SK-N-SH (cell line): ENCODE data around the gene BCAN. TPM values are rescaled to one million over a fixed set of nuclear protein-coding genes. Genes with fewer than 3 reads are reported as not detected.

Source experiments
- CTCF ChIA-PET: fragments of 300-600, 350-600 bp; formaldehyde crosslinking; extraction: SDS; loops from one replicate; lab custom pipeline; 2021; lab: Yijun Ruan, JAX
- POLR2A ChIA-PET: fragments of 350-600 bp; sonication (Branson Sonifier 250); formaldehyde crosslinking; extraction: SDS; loops from one replicate; lab custom pipeline; 2020; ENCODE audit warnings: antibody characterized with exemption, inconsistent platforms; lab: Yijun Ruan, JAX
- DNase-seq: peaks from one replicate; pipeline ENCODE4 v3.0.0; 2012
- H2AFZ ChIP-seq: fragments of 200-600 bp; sonication (generic); 2 replicates; pipeline ENCODE4 v1.8.1; 2016; ENCODE audit warnings: antibody characterized with exemption, mild to moderate bottlenecking, low read depth
- H3F3A ChIP-seq: fragments of 200-600 bp; sonication (generic); replicated peaks from 2 replicates; pipeline ENCODE3; 2016; ENCODE audit warnings: antibody characterized with exemption, mild to moderate bottlenecking; ENCODE audit not compliant: insufficient read depth
- H3K27ac ChIP-seq, 2 experiments: fragments of 200-500 bp in 1 of 2; fragments of 200-600 bp in 1 of 2; sonication (Bioruptor generic) in 1 of 2; sonication (generic), shearing (Covaris generic) in 1 of 2; 2 replicates each; pipeline versions ENCODE4 v1.5.1 to v1.6.1; 2014 to 2016; ENCODE audit warnings: low read depth in 2 of 2, inconsistent platforms in 1 of 2, low read length in 1 of 2, mild to moderate bottlenecking in 1 of 2, mixed read lengths in 1 of 2
- H3K27me3 ChIP-seq: fragments of 200-600 bp; sonication (generic), shearing (Covaris generic); 2 replicates; pipeline ENCODE4 v1.6.1; 2016; ENCODE audit warnings: mixed run types; ENCODE audit not compliant: insufficient read depth
- H3K36me3 ChIP-seq, 2 experiments: fragments of 200-500 bp in 1 of 2; fragments of 200-600 bp in 1 of 2; sonication (Bioruptor generic) in 1 of 2; sonication (generic) in 1 of 2; replicated peaks in 1 of 2; 2 replicates each; pipeline versions ENCODE3 to v1.5.1; 2014 to 2016; ENCODE audit warnings: low read length in 1 of 2, mild to moderate bottlenecking in 1 of 2; ENCODE audit not compliant: insufficient read depth in 2 of 2, control insufficient read depth in 1 of 2
- H3K4me1 ChIP-seq, 2 experiments: fragments of 200-500 bp in 1 of 2; fragments of 200-600 bp in 1 of 2; sonication (Bioruptor generic) in 1 of 2; sonication (generic), shearing (Covaris generic) in 1 of 2; 2 replicates each; pipeline versions ENCODE4 v1.5.1 to v1.6.1; 2014 to 2016; ENCODE audit warnings: low read depth in 1 of 2, low read length in 1 of 2, mixed run types in 1 of 2; ENCODE audit not compliant: insufficient read depth in 2 of 2, control insufficient read depth in 1 of 2
- H3K4me2 ChIP-seq: fragments of 200-600 bp; sonication (generic), shearing (Covaris generic); 2 replicates; pipeline ENCODE4 v1.6.1; 2017; ENCODE audit warnings: mixed run types
- H3K4me3 ChIP-seq, 2 experiments: fragments of 200-500 bp in 1 of 2; fragments of 200-600 bp in 1 of 2; sonication (Bioruptor generic) in 1 of 2; sonication (generic), shearing (Covaris generic) in 1 of 2; 2 replicates each; pipeline versions ENCODE4 v1.5.1 to v1.8.1; 2014 to 2016; ENCODE audit warnings: low read depth in 2 of 2, inconsistent platforms in 1 of 2, low read length in 1 of 2, mild to moderate bottlenecking in 1 of 2, mixed read lengths in 1 of 2, moderate library complexity in 1 of 2
- H3K79me2 ChIP-seq: fragments of 200-600 bp; sonication (generic); 2 replicates; pipeline ENCODE4 v1.8.1; 2017; ENCODE audit warnings: mild to moderate bottlenecking; ENCODE audit not compliant: insufficient read depth
- H3K9ac ChIP-seq: fragments of 200-600 bp; sonication (generic); 2 replicates; pipeline ENCODE4 v1.6.1; 2017; ENCODE audit warnings: mixed run types
- H3K9me2 ChIP-seq: fragments of 200-600 bp; sonication (generic); 2 replicates; pipeline ENCODE4 v1.6.1; 2017; ENCODE audit warnings: mixed run types
- H3K9me3 ChIP-seq: fragments of 200-600 bp; sonication (generic); 2 replicates; pipeline ENCODE4 v1.6.1; 2017; ENCODE audit warnings: mixed run types, mild to moderate bottlenecking, moderate library complexity
- H4K20me1 ChIP-seq: fragments of 200-600 bp; sonication (generic); 2 replicates; pipeline ENCODE4 v1.6.1; 2017; ENCODE audit warnings: mild to moderate bottlenecking, mixed run types; ENCODE audit not compliant: insufficient read depth
- FOXM1 ChIP-seq: IDR thresholded peaks from 2 replicates; pipeline ENCODE4 v1.4.0; 2012; ENCODE audit warnings: low read depth, mild to moderate bottlenecking
- GABPA ChIP-seq: IDR thresholded peaks from 2 replicates; pipeline ENCODE4 v1.4.0; 2012; ENCODE audit warnings: low read depth, mild to moderate bottlenecking
- MEF2A ChIP-seq: IDR thresholded peaks from 2 replicates; pipeline ENCODE4 v1.4.0; 2012; ENCODE audit warnings: low read depth, borderline replicate concordance
- MXI1 ChIP-seq: IDR thresholded peaks from 2 replicates; pipeline ENCODE4 v1.6.1; 2012; ENCODE audit warnings: mild to moderate bottlenecking, low read depth, low read length, improper control_type of control experiment
- POLR2AphosphoS5 ChIP-seq: IDR thresholded peaks from 2 replicates; pipeline ENCODE4 v1.6.1; 2012; ENCODE audit warnings: low read depth, low read length
- RFX5 ChIP-seq: IDR thresholded peaks from 2 replicates; pipeline ENCODE4 v1.6.1; 2012; ENCODE audit warnings: mild to moderate bottlenecking, improper control_type of control experiment, low read length
- TAF1 ChIP-seq: IDR thresholded peaks from 2 replicates; pipeline ENCODE4 v1.6.1; 2012; ENCODE audit warnings: low read depth, mild to moderate bottlenecking, low read length, moderate library complexity, borderline replicate concordance
- TCF12 ChIP-seq: IDR thresholded peaks from 2 replicates; pipeline ENCODE4 v1.4.0; 2012
- WGBS: methylation state at CpG from one replicate; pipeline ENCODE4 v1.1.6; 2017; ENCODE audit warnings: low lambda C conversion rate; 5-methylcytosine and 5-hydroxymethylcytosine counted together
- polyA plus RNA-seq, 3 experiments: library from polyadenylated mRNA; depleted of rRNA; stranded (reverse); fragments of >200 nt; gene quantifications; 2 replicates each; pipeline ENCODE4 v1.2.3, GENCODE V29; 2012
- TF ChIP-seq, protein P1 (sequence below): IDR thresholded peaks from 2 replicates; pipeline ENCODE4 v1.4.0; 2012; ENCODE audit warnings: low read depth
- TF ChIP-seq, protein P2 (sequence below): IDR thresholded peaks from 2 replicates; pipeline ENCODE4 v1.4.0; 2012; ENCODE audit warnings: low read depth, borderline replicate concordance

The BCAN gene
- polyA plus RNA-seq, 1 of the 3 experiments (the other 2 are of a cell fraction) = 0.25 TPM

DNA sequence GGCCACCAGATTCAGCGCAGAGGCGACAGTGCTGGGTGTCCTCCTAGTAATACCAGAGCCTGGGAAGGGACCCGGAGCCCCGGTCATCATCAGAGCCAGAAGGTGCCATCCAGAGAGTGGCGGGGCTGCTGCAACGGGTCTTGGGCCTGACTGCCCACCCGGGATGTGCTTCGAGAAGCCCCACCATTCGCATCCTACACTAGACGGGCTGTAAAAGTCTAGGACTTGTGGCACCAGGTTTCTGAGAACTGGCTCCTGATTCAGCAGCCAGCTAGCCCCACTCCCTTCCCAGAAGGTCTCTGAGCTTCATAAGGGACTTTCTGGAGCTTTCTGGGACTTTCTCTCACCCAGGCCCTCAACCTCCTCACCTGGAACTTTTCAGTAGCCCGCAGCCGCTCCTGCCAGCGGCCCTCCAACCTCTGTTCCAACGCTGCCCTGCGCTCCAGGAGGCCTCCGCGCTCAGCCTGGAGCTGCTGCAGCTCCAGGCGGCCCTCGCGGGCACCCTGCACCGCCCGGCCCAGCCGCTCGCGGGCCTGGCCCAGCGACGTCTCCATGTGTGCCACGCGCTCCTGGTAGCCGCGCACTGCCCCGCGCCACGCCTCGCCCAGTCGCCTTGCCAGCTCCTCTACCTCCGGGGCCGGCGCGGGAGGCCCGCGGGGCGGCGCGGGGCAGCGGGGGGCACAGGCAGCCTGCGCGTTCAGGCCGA, 34.4 kb downstream of the BCAN start:
- Histone ChIP-seq H3K36me3 (peaks cover 11 to 24% of the 10 kb centered on the region in 2 experiments), H4K20me1 (peaks cover 10% of the 10 kb centered on the region; the same call in 1 of the 2 replicates), H2AFZ (peak overlapping the region; percentile 27; the same call in 1 of the 2 replicates), H3K79me2 (peaks cover 23% of the 10 kb centered on the region), H3K27ac (peak overlapping the region; percentile 3 to 87; a peak in 3 of 4 replicates), H3K9ac (peak overlapping the region; percentile 65), H3K9me3 (no peaks in the 10 kb centered on the region), H3K27me3 (no peaks in the 10 kb centered on the region), H3K9me2 (no peaks in the 10 kb centered on the region), H3K4me1 (peaks cover 21 to 42% of the 10 kb centered on the region in 2 experiments; a peak in 3 of 4 replicates), H3K4me3 (peak overlapping the region; percentile 55 to 71), H3F3A (peaks cover 3% of the 10 kb centered on the region), H3K4me2 (peak overlapping the region; percentile 98)
- POLR2A ChIA-PET = interaction anchor here (0.6 to 3.3 kb wide), 14 partner anchors 8 to 367 kb away, joined by 3 to 36 read pairs (median 5); partner anchors contain the start of genes CRABP2, ISG20L2, METTL25B and NTRK1
- 14% methylated on average over 24 of the region's 49 CpGs for WGBS
- CTCF ChIA-PET = interaction anchor here (0.8 to 45.5 kb wide), 15 partner anchors 13 to 184 kb away, joined by 3 to 2702 read pairs (median 12); partner anchors contain the start of genes BCAN, CRABP2, HAPLN2 and HDGF
- peak; percentile 54 for DNase-seq
- peak; percentile 14; the same call in 1 of the 2 replicates for TF ChIP-seq MXI1
- TF ChIP-seq MEF2A = no peak

DNA sequence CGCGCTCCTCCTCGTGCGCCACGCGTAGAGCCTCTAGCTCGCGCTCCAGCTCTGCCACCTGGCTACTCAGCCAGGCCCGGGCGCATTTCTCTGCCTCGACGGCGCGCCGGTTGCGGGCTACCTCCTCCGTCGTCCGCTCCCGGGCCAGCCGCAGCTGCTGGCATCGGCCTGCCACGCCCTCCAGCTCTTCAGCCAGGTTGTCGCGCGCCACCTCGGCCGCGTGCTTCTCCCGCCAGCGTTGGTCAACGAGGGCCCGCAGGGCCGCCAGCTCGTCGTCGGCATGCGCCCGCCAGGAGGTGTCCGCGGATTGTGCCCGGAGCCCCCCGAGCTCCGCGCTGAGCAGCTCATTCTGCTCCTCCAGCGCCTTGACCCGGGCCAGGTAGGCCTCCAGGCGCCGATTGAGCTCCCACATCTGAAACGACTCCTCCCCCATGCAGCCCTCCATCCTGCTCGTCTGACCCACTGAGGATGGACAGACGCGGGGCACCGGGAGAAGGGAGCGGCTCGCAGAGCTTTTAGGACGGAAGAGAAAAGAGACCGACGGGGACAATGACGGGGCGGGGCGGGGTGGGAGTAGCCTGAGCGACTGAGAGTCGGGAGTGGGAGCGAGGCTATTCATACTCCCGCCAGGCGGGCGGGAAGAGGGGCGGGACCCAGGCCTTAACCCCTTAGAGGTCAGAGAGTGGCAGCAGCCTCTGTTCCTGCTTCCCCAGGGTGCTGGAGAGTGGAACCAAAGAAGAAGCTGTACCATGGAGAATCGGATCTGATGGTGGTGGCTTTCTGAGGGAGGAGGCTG, 35.1 kb downstream of the BCAN start, which contains the start of gene NES:
NES (minus strand) TSS at position 588 of the 796 bp plus-strand sequence; CDS start at position 445, 143 bp downstream.
- DNase-seq = peak; percentile 92

More for the DNA sequence above, 35.1 kb downstream of the BCAN start, which contains the start of gene NES:
- POLR2A ChIA-PET = interaction anchor here (0.6 to 3.3 kb wide), 14 partner anchors 9 to 367 kb away, joined by 3 to 36 read pairs (median 5); partner anchors contain the start of genes ISG20L2, METTL25B and NTRK1
- Histone ChIP-seq H3K9me3 (no peaks in the 10 kb centered on the region), H3K9me2 (no peaks in the 10 kb centered on the region), H2AFZ (peak within 1 kb of the TSS; percentile 76), H3K79me2 (peaks cover 23% of the 10 kb centered on the region), H3K27ac (peak within 1 kb of the TSS; percentile 40 to 87; a peak in 3 of 4 replicates), H3K4me2 (peak within 1 kb of the TSS; percentile 98), H3K27me3 (no peaks in the 10 kb centered on the region), H4K20me1 (peaks cover 10% of the 10 kb centered on the region; the same call in 1 of the 2 replicates), H3K36me3 (peaks cover 7 to 18% of the 10 kb centered on the region in 2 experiments), H3K4me1 (peaks cover 21 to 42% of the 10 kb centered on the region in 2 experiments; a peak in 3 of 4 replicates), H3K9ac (peak within 1 kb of the TSS; percentile 65), H3F3A (peaks cover 3% of the 10 kb centered on the region), H3K4me3 (peak within 1 kb of the TSS; percentile 55 to 71)
- WGBS = 6% methylated on average over 22 of the region's 70 CpGs
- CTCF ChIA-PET = interaction anchor here (0.6 to 45.5 kb wide), 23 partner anchors 9 to 251 kb away, joined by 3 to 2702 read pairs (median 5); partner anchors contain the start of genes BCAN, CRABP2, HAPLN2 and HDGF
- TF ChIP-seq TAF1 (peak; percentile 69), GABPA (0 out of 2 replicates have a peak, but pooled peaks have one; percentile 12), FOXM1 (no peak), POLR2AphosphoS5 (peak; percentile 84), MXI1 (peak; percentile 36), RFX5 (no peak), TCF12 (no peak)
- TF ChIP-seq, protein P1, sequence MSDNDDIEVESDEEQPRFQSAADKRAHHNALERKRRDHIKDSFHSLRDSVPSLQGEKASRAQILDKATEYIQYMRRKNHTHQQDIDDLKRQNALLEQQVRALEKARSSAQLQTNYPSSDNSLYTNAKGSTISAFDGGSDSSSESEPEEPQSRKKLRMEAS = peak; percentile 35
- TF ChIP-seq, protein P2, sequence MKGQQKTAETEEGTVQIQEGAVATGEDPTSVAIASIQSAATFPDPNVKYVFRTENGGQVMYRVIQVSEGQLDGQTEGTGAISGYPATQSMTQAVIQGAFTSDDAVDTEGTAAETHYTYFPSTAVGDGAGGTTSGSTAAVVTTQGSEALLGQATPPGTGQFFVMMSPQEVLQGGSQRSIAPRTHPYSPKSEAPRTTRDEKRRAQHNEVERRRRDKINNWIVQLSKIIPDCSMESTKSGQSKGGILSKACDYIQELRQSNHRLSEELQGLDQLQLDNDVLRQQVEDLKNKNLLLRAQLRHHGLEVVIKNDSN = no peak
